Fibroblast of lung (primary cell): ENCODE results near the gene SYT7.

Source experiments
- CTCF ChIP-seq, 2 donors: IDR thresholded peaks in 1 of 2; conservative IDR thresholded peaks in 1 of 2; 1 replicate in 1 of 2; 2 replicates in 1 of 2; pipeline ENCODE4 v1.5.1; 2011 to 2012; ENCODE audit warnings: low read length in 2 of 2, control low read depth in 1 of 2, inconsistent platforms in 1 of 2, low read depth in 1 of 2, mild to moderate bottlenecking in 1 of 2
- EZH2 ChIP-seq: IDR thresholded peaks from 2 replicates; pipeline ENCODE4 v1.5.1; 2012; ENCODE audit warnings: low read length, control low read depth, mild to moderate bottlenecking; ENCODE audit errors: missing control alignments

- TF ChIP-seq CTCF (conservative IDR thresholded peaks at IDR 0.05 in 1 of 2, IDR thresholded peaks at IDR 0.05 in 1 of 2; ENCODE audit: low read depth in 1 of 2, low read length in 2 of 2) (no peak), EZH2 (no peak)
These were observed 34.2 kb downstream of the SYT7 start for GRCh38 chr11:61546663-61547062.
